HepG2 (cell line): ENCODE data around the gene VAMP5. TPM values are rescaled to one million over a fixed set of nuclear protein-coding genes. Genes with fewer than 3 reads are reported as not detected.

Experiments used
- AGO1 ChIP-seq: fragments of 200-400 bp; formaldehyde crosslinking; IDR thresholded peaks from 2 replicates; pipeline ENCODE4 v1.6.1; 2017; ENCODE audit warnings: mild to moderate bottlenecking, low read depth, low read length, moderate library complexity; ENCODE audit not compliant: poor library complexity, severe bottlenecking
- ARID2 ChIP-seq: sonication (generic); formaldehyde crosslinking; IDR thresholded peaks from 2 replicates; pipeline ENCODE4 v1.8.1; 2022; ENCODE audit warnings: mild to moderate bottlenecking, missing genetic modification reagents, borderline replicate concordance
- ATM ChIP-seq: fragments of 450-650 bp; IDR thresholded peaks from 2 replicates; pipeline ENCODE4 v1.7.1; 2017; ENCODE audit warnings: mild to moderate bottlenecking, borderline replicate concordance
- CEBPG ChIP-seq: IDR thresholded peaks from 2 replicates; pipeline ENCODE4 v1.6.1; 2016
- DBP ChIP-seq: sonication (generic); formaldehyde crosslinking; IDR thresholded peaks from 2 replicates; pipeline ENCODE4 v1.4.0; 2020; ENCODE audit warnings: missing genetic modification reagents; ENCODE audit errors: not compliant biosample characterization
- DMTF1 ChIP-seq: sonication (generic); formaldehyde crosslinking; IDR thresholded peaks from 2 replicates; pipeline ENCODE4 v1.4.0; 2020; ENCODE audit warnings: mild to moderate bottlenecking, missing genetic modification reagents
- EP300 ChIP-seq, 3 experiments: sonication (generic) in 1 of 3; formaldehyde crosslinking in 1 of 3; IDR thresholded peaks; 2 replicates each; pipeline versions ENCODE4 v1.5.1 to v1.6.1; 2011 to 2020; ENCODE audit warnings: low read depth in 2 of 3, low read length in 2 of 3, borderline replicate concordance in 1 of 3, improper control_type of control experiment in 1 of 3, mild to moderate bottlenecking in 1 of 3, missing genetic modification reagents in 1 of 3, moderate library complexity in 1 of 3
- EZH2 ChIP-seq: conservative IDR thresholded peaks from 2 replicates; pipeline ENCODE4 v1.6.1; 2012; ENCODE audit warnings: mild to moderate bottlenecking, low read depth, low read length, moderate library complexity
- GZF1 ChIP-seq: sonication (generic); formaldehyde crosslinking; IDR thresholded peaks from 2 replicates; pipeline ENCODE4 v1.5.1; 2020; ENCODE audit warnings: mild to moderate bottlenecking, missing genetic modification reagents
- HDAC6 ChIP-seq: fragments of 200-600 bp; sonication (generic); IDR thresholded peaks from 2 replicates; pipeline ENCODE4 v1.7.0; 2017; ENCODE audit warnings: mild to moderate bottlenecking, antibody characterized with exemption, low read length, low read depth
- HMGA1 ChIP-seq: sonication (generic); formaldehyde crosslinking; conservative IDR thresholded peaks from 2 replicates; pipeline ENCODE4 v1.4.0; 2020; ENCODE audit warnings: missing genetic modification reagents
- IKZF5 ChIP-seq: IDR thresholded peaks from 2 replicates; pipeline ENCODE4 v1.6.1; 2018; ENCODE audit warnings: missing genetic modification reagents, mild to moderate bottlenecking, missing compliant biosample characterization
- MATR3 ChIP-seq: sonication (generic); formaldehyde crosslinking; IDR thresholded peaks from 2 replicates; pipeline ENCODE4 v1.4.0; 2020; ENCODE audit warnings: missing genetic modification reagents
- PBX3 ChIP-seq: sonication (generic); formaldehyde crosslinking; IDR thresholded peaks from 2 replicates; pipeline ENCODE4 v1.8.1; 2023; ENCODE audit warnings: missing genetic modification reagents, inconsistent platforms, borderline replicate concordance
- PHF20 ChIP-seq: sonication (generic); formaldehyde crosslinking; IDR thresholded peaks from 2 replicates; pipeline ENCODE4 v1.5.0; 2020; ENCODE audit warnings: mild to moderate bottlenecking, missing genetic modification reagents
- PTBP1 ChIP-seq: fragments of 200-400 bp; formaldehyde crosslinking; IDR thresholded peaks from 2 replicates; pipeline ENCODE4 v1.6.1; 2018; ENCODE audit warnings: low read length, low read depth; ENCODE audit not compliant: poor library complexity, severe bottlenecking
- RARA ChIP-seq: IDR thresholded peaks from 2 replicates; pipeline ENCODE4 v1.6.1; 2016; ENCODE audit warnings: missing genetic modification reagents, missing compliant biosample characterization
- SYNCRIP ChIP-seq: fragments of 200-400 bp; formaldehyde crosslinking; IDR thresholded peaks from 2 replicates; pipeline ENCODE4 v1.6.1; 2018; ENCODE audit warnings: mild to moderate bottlenecking, low read depth, low read length; ENCODE audit not compliant: insufficient read depth
- ZNF10 ChIP-seq: sonication (generic); formaldehyde crosslinking; IDR thresholded peaks from 2 replicates; pipeline ENCODE4 v1.4.0; 2020; ENCODE audit warnings: mild to moderate bottlenecking, low read depth, missing genetic modification reagents, borderline replicate concordance
- ZNF343 ChIP-seq: sonication (generic); formaldehyde crosslinking; IDR thresholded peaks from 2 replicates; pipeline ENCODE4 v1.4.0; 2020; ENCODE audit warnings: mild to moderate bottlenecking, missing genetic modification reagents
- ZNF549 ChIP-seq: sonication (generic); formaldehyde crosslinking; IDR thresholded peaks from 2 replicates; pipeline ENCODE4 v1.5.0; 2020; ENCODE audit warnings: missing genetic modification reagents
- ZNF678 ChIP-seq: sonication (generic); formaldehyde crosslinking; IDR thresholded peaks from 2 replicates; pipeline ENCODE4 v1.4.0; 2020; ENCODE audit warnings: mild to moderate bottlenecking, missing genetic modification reagents
- ZSCAN21 ChIP-seq: sonication (generic); formaldehyde crosslinking; IDR thresholded peaks from 2 replicates; pipeline ENCODE4 v1.8.0; 2022; ENCODE audit warnings: mild to moderate bottlenecking, missing genetic modification reagents, moderate library complexity, borderline replicate concordance
- polyA plus RNA-seq, 8 experiments: library from polyadenylated mRNA; depleted of rRNA in 3 of 8; stranded (reverse) in 7 of 8; unstranded in 1 of 8; fragments of >200 nt; fragmentation: Illumina TruSeq in 4 of 8; extraction: Trizol in 4 of 8; gene quantifications; 2 replicates each; pipeline versions ENCODE4 v1.2.1 to v1.2.3, GENCODE V29; 2011 to 2016; ENCODE audit warnings: low read depth in 4 of 8, missing spikeins in 1 of 8, mixed read lengths in 1 of 8; ENCODE audit not compliant: insufficient read depth in 1 of 8
- total RNA-seq, 5 experiments: library from RNA; depleted of rRNA; stranded (reverse); fragments of >200 nt; fragmentation: Illumina TruSeq; extraction: Trizol; gene quantifications; 2 replicates each; pipeline ENCODE4 v1.2.3, GENCODE V29; 2016; ENCODE audit warnings: low read depth in 1 of 5

VAMP5 gene
- total and polyA plus RNA-seq, 2 of the 13 experiments (the other 11 are each of a cell fraction or from before 2014, with no cell fraction given): 7.2 to 56.7 TPM

- TF ChIP-seq DMTF1 (no peak), HDAC6 (no peak), PBX3 (CRISPR knock-in tag) (no peak), ZNF678 (CRISPR knock-in tag) (no peak), ZSCAN21 (peak; percentile 87; the same call in 1 of the 2 replicates), ZNF343 (CRISPR knock-in tag) (no peak), IKZF5 (peak; percentile 29; the same call in 1 of the 2 replicates), CEBPG (CRISPR knock-in tag) (peak; percentile 49; the same call in 1 of the 2 replicates), MATR3 (CRISPR knock-in tag) (no peak), ZNF10 (no peak), AGO1 (peak; percentile 53), SYNCRIP (no peak), RARA (CRISPR knock-in tag) (no peak), PTBP1 (no peak), EP300 (IDR thresholded peaks at IDR 0.05; ENCODE audit: low read depth in 2 of 2, low read length in 2 of 2) (peak in 1 of 2 experiments; percentile 34; a peak in 1 of 4 replicates), EP300 (CRISPR knock-in tag; IDR thresholded peaks at IDR 0.05; ENCODE audit: borderline replicate concordance) (no peak), GZF1 (0 out of 2 replicates have a peak, but pooled peaks have one; percentile 19), PHF20 (peak; percentile 56), ZNF549 (no peak), EZH2 (no peak), DBP (CRISPR knock-in tag) (no peak), ARID2 (no peak), ATM (no peak), HMGA1 (no peak)
Observed at GRCh38 chr2:85602476-85603234, 18.4 kb downstream of the VAMP5 start, which contains the start of gene TMEM150A (continued).
